ENCODE results near the gene CMTM4. TPM values are rescaled to one million over a fixed set of nuclear protein-coding genes. Genes with fewer than 3 reads are reported as not detected.

The CMTM4 gene
- total RNA-seq = 43.5 TPM

GRCh38 chr16:66696669-66697630 is at the start of gene CMTM4:
TSS of gene CMTM4 (minus strand) at chr16:66696743. CDS start at chr16:66696525, 218 bp downstream.

DNA sequence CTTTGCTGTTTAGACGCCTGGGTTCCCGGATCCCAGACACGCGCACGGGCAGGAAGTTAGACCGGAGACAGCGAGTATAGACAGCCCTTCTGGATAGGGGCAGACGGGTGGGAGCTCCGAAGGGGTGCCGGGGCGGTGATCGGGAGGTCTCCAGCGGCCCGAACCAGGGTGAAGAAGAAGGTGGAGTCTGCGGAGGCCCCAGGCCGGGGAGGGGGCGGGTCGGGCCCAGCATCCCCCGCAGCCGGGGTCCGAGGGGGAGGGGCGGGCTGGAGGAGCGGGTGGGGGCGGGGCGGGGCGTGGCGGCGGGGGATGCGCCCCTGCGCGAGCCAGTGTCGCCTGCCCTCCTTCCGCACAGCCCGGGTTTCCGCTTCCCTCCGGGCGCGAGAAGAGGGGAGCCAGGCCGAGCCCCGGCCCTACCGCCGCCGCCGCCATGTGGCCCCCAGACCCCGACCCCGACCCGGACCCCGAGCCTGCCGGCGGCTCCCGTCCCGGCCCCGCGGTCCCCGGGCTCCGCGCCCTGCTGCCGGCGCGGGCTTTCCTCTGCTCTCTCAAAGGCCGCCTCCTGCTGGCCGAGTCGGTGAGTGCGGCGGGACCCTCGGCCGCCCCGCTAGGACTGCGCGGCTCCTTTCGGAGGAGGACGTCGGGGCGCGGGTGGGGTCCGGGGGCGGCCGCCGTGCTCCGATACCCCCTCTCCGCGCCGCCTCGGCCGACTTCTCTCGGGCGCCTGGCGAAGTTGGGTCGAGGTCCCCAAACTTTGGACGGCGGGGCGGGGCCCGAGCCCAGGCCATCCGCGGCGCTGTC is 92.0 kb downstream of the CMTM4 start, which contains the start of gene CMTM3:
Gene CMTM3, plus strand, starts transcription at position 329 of the 801 bp plus-strand sequence. Its CDS starts 102 bp downstream, at position 431.

GRCh38 chr16:66578651-66579531 is 117.7 kb downstream of the CMTM4 start, which contains the start of gene CMTM2:
TSS of gene CMTM2 (plus strand) at chr16:66579463. CDS start at chr16:66579608, 145 bp downstream.

DNA sequence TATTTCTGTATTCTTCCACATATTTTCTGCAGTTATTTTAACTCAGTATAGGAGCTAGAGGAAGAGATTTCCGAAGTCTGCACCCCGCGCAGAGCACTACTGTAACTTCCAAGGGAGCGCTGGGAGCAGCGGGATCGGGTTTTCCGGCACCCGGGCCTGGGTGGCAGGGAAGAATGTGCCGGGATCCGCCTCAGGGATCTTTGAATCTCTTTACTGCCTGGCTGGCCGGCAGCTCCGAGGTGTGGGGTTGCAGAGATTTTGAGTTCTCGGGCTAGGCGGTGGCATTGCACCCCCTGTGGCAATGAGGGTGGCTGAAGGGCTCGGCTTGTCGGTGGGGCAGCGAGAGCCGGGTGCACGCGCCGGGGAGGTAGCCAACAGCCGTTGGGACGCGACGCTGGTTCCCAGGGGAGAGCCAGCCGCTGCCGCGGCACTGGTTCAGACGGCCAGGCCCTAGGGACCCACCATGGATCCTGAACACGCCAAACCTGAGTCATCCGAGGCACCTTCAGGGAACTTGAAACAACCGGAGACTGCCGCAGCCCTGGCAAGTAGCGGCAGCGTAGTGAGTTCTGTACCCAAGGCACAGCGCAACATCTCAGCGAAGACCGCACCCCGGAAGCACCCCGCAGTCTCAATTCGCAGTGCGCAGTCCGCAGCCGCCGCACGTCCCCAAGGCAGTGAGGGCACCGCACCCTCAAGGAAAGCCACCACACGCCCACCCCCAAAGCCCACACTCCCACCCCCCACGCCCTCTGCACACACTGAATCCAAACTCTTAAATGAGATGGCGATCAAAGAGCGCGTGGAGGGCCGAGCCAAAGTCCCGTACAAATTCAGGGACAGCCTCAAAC is 130.3 kb downstream of the CMTM4 start, which contains the start of gene CMTM1:
Gene CMTM1, plus strand, starts transcription at position 389 of the 851 bp plus-strand sequence. Its CDS starts 75 bp downstream, at position 464.

Other genes with a start within 250 kb of the CMTM4 start
- 30.0 TPM for gene TK2, start 146.6 kb downstream of the CMTM4 start, total RNA-seq
- gene CKLF, start 144.2 kb downstream of the CMTM4 start, total RNA-seq = 38.8 TPM
- 4.3 TPM for gene CMTM1, start 130.3 kb downstream of the CMTM4 start, total RNA-seq
- not detected for gene CMTM2, start 117.3 kb downstream of the CMTM4 start, total RNA-seq
- gene CMTM3, start 92.0 kb downstream of the CMTM4 start, total RNA-seq = 21.8 TPM
- 226 TPM for gene DYNC1LI2, start 54.9 kb upstream of the CMTM4 start, total RNA-seq
- gene TERB1, start 104.8 kb upstream of the CMTM4 start, total RNA-seq = not detected
- 90.3 TPM for gene NAE1, start 134.2 kb upstream of the CMTM4 start, total RNA-seq
- not detected for gene CA7, start 147.7 kb upstream of the CMTM4 start, total RNA-seq
- 12.7 TPM for gene PDP2, start 183.8 kb upstream of the CMTM4 start, total RNA-seq
- not detected for gene CDH16, start 222.1 kb upstream of the CMTM4 start, total RNA-seq
- 52.9 TPM for gene RRAD, start 228.8 kb upstream of the CMTM4 start, total RNA-seq
- 87.1 TPM for gene CIAO2B, start 237.7 kb upstream of the CMTM4 start, total RNA-seq
- gene CES2, start 238.8 kb upstream of the CMTM4 start, total RNA-seq = 34.1 TPM

Measured in camera-type eye (tissue), 1 donor.